NAMALWA (cell line): ENCODE measurements around the gene RAB4A.

Source experiments
- DNase-seq: peaks from one replicate; pipeline ENCODE4 v3.0.0-alpha.2; 2015; ENCODE audit warnings: low spot score

RAB4A gene, protein sequence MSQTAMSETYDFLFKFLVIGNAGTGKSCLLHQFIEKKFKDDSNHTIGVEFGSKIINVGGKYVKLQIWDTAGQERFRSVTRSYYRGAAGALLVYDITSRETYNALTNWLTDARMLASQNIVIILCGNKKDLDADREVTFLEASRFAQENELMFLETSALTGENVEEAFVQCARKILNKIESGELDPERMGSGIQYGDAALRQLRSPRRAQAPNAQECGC

DNA sequence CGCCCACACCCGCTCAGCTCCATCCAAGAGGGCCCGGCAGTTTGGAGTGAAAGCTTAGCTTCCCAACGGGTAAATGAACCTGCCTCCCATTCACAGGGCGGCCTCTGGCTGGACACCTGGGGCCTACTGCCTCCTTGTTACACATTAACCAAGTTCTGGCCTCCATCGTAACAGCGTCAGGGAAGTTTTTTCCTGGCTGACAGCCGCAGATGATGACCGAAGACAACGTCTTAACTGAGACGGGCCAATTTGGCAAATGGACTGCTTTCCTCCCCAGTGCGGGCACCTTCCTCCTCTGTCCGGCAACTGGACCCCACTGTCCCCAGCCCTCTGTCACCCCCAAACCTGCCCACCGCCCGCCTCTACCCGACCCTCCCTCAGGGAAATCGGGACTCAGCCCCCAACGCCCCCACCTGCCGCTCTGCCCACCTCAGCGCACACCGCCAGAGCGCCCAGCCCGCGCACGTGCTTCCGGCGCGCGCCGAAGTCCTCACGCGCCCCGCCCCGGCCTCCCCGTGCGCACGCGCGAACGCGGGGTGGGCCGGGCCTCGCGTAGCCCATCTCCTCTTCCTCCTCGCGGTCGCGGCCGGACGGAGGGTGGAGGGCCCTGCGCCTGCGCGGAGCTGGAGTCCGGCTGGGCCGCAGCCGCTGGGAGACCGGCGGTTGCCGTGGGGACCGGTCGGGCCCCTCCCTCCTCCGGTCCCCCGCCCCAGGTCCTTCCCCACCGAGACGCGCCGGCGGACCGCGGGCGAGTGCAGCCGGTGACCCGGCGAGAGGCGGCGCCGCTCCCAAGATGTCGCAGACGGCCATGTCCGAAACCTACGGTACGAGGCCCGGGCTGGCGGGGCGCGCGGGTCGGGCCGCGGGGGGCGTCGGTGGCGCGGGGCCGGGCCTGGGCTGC, at the start of gene RAB4A:
RAB4A (plus strand) TSS at position 565 of the 901 bp plus-strand sequence; CDS start at position 794, 229 bp downstream.
- DNase-seq, result peak; percentile 82

DNA sequence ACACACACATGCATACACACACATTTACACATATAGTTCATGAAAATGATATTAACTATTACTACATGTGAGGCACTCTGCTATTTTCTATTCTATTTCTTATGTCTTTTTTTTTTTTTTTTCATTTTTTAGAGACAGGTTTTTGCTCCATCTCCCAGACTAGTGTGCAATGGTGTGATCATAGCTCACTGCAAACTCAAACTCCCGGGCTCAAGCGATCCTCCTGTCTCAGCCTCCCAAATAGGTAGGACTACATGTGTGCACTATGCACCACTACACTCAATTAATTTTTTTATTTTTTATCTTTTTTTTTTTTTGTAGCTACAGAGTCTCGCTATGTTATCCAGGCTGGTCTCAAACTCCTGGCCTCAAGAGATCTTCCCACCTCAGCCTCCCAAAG, 48.8 kb upstream of the RAB4A start:
- no peak for DNase-seq

DNA sequence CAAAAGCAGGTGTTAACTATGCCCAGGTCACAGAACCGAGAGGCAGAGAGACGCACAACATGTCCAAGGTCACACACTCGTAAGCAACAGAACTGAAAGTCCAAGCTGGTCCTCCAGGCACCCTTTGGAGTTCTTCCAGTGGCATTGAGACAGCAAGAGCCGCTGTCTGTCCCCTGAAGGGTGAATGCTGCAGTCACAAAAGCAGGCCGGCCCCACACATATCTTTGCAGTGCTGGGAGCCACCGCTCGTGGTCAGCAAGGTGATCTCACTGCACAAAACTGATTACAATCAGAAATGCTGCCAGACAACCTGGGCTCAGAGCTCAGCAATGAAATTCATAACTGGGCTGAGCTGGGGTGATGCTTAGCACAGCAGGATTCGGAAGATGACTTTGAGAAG, 47.4 kb upstream of the RAB4A start:
- no peak for DNase-seq

DNA sequence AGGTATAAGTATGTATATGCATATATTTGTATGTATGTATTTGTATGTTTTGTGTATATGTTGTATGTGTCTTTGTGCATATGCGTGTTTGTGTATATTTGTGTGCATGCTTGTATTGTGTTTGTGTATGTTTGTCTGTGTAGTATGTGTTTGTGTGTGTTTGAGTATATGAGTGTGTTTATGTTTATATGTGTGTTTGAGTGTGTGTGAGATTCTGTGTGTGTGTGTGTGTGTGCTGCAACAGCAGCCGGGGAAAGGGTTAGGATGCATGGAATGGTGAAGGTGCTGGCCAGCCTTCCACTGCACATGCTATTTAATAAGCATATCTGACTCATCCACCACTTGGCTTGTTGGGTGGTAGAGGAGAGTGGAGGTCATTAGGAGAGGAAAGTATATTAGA, 46.6 kb upstream of the RAB4A start:
- DNase-seq, result no peak

DNA sequence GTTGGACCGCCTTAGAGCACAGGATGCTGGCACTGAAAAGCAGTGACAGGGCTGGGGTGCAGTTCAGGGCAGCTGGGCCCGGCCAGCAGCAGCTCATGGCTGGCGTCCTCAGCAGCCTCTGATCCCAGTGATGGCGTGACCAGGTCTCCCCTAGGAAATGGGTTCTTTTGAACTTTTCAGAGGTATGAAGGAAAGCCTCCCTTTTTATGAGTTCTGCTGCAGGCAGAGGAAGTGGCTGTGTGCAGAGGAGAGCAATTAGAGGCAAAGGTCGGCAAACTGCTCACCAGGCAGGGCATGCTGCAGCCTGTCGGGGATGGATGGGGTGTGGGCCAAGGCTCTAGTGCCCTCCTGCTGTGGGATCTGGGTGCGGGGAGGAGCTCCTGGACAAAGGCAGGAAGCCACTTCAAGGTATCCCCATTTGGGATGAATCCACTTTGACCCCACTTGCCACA, 45.6 kb upstream of the RAB4A start:
- no peak for DNase-seq

DNA sequence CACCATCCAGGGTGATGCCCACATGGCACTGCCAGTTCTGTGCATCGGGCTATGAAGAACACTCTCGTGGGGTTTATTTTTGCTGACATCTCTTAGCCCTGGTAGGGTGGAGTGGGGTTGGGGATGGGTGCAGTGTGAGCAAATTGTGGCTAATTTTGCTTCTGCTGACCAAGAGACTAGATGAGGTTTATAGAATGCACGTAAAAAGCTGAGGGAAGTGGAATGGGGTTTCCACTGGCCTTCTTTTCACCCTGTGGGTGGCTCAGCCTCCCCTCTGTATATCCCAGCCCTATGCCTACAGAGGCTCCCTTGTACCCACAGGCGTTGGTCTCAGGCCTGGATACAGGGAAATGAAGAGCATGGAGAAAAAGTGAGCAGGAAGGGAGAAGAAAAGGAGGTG, 44.1 kb upstream of the RAB4A start:
- DNase-seq, result no peak

DNA sequence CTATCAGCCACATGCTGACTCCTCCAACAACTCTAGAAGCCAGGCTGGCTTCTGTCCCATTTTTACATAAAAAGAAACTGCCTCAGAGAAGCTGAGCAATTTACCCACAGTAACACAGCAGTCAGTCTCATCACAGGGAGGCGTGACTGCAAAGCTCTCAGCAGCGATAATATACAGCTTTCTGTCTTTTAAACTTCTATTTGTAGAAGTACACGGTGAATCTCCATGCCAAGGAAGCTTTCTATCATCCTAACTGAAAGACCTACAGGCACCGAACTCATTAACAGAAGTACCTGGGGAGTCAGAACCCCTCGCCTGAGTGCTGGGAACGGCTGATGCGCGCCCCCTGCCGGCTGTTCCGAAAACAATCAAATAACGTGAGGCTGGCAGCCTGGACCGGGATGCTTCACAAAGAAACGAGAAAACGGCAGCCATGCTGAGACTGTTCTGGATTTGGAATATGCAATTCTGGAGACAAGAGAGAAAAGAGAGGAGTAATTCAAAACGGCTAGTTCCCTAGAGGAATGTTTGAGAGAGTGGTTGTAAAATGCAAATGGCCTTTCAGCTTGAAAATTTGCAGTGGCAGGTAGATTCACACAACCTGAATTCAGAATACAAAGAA, 43.5 kb upstream of the RAB4A start:
- peak; percentile 69 for DNase-seq

DNA sequence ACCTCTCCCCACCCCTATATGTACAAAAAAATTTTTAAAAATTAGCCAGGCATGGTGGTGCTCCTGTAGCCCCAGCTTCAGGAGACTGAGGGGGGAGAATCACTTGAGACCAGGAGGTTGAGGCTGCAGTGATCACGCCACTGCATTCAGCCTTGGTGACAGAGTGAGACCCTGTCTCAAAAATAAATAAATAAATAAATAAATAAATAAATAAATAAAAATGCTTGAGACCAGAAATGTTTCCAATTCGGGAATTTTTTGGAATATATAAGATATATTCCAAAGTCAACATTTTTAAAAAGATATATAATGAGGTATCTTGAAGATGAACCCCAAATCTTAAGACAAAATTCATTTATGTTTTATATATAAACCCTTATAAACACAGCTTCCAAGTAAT, 42.4 kb upstream of the RAB4A start:
- no peak for DNase-seq

DNA sequence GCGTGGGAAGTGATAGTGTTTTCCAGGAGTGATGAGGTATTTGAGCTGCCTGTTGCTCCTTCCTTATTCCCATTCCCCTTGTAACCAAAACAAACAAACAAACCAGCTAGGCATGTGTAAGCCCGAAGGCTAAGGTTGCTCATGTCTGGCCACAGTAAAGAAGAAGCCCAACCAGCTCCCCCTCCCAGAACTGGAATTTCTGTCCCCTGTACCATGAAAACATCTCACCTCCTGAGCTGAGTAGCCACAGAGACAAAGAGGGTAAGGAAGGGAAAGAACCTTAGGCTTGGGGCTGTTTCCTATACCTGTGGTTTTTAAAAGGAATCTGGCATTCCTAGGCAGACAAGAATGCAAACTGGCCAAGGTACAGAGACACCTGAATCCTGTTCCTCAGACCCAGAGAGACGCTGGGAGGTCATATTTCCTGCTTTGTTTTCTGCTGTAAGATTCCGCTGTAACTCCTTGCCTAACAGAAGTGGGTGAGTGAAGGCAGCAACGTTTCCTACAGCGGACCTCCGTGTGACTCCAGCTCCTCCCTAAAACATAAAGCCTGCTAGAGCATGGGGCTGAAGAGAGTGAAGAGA, 41.7 kb upstream of the RAB4A start:
- DNase-seq, result no peak

DNA sequence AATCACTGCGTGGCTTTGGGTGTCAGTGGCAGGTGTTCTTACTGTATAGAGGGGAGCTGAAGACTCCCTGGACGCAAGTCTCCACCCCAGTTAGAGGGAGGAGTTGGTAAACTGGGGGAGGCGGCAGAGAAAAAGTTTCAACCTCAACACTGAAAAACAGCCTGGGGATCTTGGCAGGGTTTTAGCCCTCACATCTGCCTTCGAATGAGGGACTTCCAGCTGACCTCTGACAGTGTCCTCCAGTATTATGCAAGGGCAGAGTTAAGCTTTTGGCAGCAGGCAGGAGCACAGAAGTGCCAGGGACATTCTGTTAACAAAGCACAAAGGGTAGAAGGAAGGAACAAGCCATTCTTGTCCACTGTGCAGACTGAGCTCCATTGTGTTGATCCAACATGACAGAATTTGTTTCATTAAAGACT, 41.2 kb upstream of the RAB4A start:
- DNase-seq, result peak; percentile 15

DNA sequence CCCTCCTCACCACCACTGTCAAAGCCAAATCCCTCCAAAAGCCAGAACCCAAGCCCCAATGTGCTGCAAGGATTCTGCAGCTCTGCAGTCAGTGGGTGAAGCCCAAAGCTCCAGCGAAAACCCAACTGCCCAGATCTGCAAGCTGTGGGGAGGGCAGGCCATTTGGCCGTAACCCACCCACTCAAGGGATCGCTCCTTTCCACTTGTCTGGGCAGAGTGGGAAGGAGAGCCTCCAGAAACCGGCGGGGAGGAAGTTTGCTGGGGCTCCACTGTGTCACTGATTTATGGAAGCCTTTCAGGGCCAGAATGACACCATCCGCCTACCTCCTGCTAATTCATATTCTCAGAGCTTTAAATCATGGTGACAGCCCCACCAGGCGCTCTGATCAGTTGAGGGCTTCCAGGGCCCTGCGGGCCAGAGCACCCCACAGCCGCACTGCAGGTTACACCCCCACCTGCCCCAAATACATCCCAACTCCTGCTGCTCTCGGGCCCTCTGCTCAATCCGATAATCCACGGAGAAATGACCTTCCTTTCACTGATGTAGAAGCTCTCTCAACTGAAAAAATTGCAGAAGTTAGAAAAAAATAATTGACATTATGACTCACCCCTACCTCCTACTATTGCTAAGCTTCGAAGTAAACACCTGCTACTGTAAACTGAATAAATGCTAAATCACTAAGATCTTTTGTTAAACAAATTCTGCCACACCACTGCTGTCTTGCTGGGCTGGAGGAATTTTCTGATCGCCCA, 40.6 kb upstream of the RAB4A start:
- peak; percentile 18 for DNase-seq

DNA sequence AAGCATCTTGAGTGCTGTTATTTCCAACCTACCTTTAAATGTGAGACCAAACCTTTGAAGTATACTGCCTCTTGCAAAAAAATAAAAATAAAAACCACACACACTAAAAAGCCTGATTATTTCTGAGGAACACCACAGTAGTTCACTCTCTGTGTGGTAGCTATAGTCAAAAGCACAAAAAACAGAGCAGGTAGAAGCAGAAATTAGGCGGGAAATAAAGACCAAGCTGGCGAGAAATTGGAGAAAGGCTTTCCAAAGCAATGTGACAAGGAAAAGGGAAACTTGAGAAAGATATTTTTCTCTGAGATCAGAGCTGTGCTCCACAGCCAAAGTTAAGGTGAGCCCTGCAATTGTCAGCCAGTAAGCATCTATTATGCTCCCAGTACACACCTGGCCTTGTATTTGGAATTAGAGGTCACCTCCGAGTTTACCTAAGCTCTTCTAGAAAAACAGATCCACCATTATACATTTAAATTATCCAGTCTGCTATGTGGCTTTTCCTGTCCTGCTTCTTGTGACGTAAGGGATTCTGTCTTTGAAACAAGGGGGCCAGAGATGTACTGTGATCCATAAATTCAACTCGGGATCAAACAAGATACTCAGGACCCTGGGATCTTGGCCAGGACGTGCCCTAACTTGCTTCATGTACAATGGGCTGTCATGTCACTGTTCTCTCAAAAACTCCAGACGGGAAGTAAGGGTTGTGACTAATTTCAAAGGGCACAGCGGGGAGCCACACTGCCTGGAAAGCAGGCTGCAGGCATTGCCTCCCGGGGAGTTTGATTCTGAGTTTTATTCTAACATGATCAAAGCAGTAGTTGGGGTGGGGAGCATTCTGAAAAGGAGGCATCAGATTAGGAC, 39.8 kb upstream of the RAB4A start:
- no peak for DNase-seq

DNA sequence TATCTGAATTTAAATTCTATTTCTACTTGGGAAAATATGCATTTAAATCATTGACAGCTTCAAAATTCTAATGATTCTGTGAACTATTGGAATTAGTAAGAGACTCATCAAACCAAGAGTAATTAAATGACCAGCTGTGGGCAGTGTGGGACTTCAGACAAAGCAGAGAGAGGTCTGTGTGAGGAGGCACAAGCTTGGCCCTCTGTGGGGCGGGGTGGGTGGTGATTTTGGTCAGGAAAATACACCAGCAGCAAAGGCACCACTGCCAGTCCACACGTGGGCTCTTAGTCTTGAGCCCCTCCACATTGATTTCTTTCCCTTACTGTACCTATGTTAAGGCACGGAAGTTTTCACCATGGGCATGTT, 39.2 kb upstream of the RAB4A start:
- no peak for DNase-seq

DNA sequence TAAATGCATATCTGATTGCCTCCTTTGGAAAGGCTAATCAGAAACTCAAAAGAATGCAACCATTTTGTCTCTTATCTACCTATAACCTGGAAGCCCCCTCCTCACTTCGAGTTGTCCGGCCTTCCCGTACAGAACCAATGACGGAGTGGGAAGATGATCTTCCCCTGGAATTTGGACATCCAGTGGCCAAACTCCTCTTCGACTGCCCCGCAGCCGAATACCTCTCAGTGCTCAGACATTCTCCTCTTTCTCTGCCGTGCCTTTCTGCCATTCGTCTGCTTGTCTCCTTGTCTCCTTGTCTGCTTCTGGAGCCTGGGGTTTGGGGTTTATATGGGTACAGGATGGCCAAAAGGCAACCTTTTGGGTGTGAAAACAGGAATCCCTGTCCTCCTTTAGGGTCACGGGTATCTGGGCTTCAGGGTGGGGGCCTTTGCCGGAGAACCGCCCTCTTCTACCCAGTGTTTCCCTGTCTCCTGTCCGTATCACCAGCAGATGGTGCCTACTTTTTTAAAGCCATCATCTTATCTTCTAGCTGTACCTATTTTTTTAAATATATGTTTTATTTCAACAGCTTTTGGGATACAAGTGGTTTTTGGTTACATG, 35.9 kb upstream of the RAB4A start:
- DNase-seq, result no peak

DNA sequence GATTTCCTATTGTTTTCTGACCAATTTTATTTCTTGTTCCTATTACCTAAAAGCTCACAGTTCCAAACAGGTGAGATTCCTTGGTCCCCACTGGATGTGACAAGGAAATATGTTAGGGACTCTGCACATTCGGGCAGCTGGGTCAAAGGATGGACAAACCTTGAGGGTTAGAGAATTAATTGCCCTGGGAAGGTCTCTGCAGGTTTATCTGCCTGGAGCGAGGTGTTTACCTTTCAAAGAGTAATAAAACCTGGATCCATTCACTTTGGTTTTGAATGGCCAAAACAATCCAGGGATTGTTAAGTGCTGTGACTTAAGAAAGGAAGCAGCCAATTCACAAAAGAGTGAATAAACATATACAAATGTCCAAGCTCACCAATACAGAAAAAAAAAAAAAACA, 33.6 kb upstream of the RAB4A start:
- DNase-seq, result no peak

DNA sequence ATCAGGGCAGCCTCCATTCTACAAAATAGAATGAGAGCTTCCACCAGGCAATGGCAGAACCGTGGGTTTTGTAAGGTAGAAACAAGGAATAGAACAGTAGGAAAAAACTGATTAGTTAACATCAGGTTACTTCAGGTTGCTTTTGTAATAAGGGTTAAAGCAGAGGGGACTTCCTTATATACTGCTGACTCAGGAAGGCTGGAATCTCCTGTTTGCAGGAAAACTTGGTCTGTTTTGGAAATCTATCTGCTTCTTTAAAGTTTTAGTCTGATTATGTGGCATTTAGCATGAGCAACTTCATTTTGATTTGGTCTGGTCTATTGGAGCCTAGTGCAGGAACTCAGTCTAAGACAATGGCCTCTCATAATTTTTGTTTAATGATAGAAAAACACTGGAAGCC, 32.7 kb upstream of the RAB4A start:
- no peak for DNase-seq

DNA sequence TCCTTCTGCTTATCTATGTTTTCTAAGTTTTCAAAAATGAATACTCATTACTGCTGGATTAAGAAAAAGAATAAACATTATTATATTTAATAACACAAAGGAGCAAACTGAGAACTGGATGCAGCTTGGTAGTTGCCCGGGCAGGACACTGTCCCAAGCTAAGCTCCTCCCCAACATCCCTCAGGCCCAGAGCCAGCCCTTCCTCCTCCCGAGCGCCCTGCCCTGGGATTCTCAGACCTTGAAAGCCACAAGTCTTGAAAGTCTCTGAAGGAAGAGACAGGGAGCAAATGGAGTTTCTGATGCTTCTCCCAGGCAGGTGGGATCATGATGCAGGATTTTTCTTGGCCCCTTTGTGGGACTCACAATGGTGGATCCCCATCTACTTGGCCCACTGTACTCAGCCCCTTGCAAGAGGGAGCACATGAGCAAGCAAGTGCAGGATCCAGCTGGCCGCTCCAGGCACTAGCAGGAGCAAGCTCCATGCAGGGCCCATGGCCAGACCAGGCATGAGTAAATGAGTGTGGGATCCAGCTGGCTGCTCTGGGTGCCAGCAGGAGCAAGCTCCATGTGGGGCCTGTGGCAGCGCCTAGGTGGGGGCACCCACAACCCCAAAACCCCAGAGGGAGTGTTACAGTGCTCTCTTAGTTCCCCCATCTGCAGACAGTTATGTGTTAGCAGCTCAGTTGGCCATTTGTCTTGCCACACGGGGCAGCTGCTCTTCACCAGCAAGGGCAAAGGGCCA, 32.1 kb upstream of the RAB4A start:
- DNase-seq, result no peak

DNA sequence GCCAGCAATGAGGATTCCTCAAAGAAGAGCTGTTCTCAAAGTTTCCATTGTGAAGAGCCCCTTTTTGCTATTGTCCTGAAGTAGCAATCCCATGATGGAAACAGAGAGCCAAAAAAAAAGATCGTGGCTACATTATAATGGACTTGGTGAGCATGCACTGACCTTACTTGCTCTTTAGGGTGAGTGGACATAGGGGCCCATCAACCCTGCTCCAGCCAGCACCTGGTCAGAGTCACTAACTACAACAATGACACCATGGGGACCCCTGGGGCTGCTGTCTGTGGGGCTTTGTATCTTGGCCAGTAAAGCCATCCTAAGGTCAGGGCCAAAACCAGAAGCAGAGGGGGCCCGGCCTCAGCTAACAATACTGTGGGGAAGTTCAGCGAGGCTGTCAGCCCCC, 30.4 kb upstream of the RAB4A start:
- DNase-seq, result no peak

DNA sequence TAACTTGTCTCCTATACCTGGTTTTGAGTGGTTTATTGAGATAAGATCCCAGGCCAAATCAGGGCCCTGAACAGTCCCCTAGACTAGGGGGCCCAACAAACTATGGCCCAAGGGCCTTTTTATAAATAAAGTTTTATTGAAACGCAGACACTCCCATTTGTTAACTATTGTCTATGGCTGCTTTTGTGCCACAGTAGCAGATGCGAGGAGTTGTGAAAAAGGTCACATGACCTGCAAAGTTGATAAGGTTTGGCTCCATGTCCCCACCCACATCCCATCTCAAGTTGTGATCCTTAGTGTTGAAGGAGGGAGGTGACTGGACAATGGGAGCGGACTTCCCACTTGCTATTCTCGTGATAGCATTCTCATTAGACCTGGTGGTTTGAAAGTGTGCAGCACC, 29.5 kb upstream of the RAB4A start:
- DNase-seq, result no peak

DNA sequence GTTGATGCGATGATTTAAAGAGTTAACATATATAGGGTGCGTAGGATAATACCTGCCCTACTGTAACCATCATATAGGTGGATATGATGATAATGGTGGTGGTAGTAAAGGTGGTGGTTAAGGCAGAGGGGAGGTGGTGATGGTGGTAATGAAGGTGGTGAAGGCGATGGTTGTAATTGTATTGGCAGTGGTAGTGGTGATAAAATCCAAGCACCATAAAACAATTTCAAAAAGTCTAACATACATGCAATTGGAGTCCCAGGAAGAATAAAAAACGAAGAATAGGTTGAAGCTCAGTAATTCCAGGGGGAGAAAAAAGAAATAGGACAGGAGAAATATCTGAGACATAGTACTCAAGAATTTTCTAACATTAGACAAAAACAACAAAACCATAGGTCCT, 27.3 kb upstream of the RAB4A start:
- DNase-seq, result no peak
